BJ (cell line): Measurements from ENCODE around the gene PRND. TPM values are rescaled to one million over a fixed set of nuclear protein-coding genes. Genes with fewer than 3 reads are reported as not detected.

ENCODE experiments used
- CTCF ChIA-PET: fragments of 350-600 bp; formaldehyde crosslinking; extraction: SDS; loops from one replicate; lab custom pipeline; 2021; ENCODE audit warnings: antibody characterized with exemption, inconsistent platforms; lab: Yijun Ruan, JAX
- POLR2A ChIA-PET: fragments of 300-600 bp; sonication (Branson Sonifier 250); formaldehyde crosslinking; extraction: SDS; loops from one replicate; lab custom pipeline; 2021; ENCODE audit warnings: antibody characterized with exemption; lab: Charles Lee
- DNase-seq: peaks from one replicate; pipeline ENCODE4 v3.0.0-alpha.2; 2011; ENCODE audit warnings: low read depth
- H3K27me3 ChIP-seq: 2 replicates; pipeline ENCODE4 v1.6.0; 2011; ENCODE audit warnings: low read length; ENCODE audit not compliant: control insufficient read depth, insufficient read depth
- H3K36me3 ChIP-seq: 2 replicates; pipeline ENCODE4 v1.5.1; 2011; ENCODE audit warnings: low read length; ENCODE audit not compliant: control insufficient read depth, insufficient read depth
- H3K4me3 ChIP-seq: 2 replicates; pipeline ENCODE4 v1.5.1; 2011; ENCODE audit warnings: low read depth, mild to moderate bottlenecking, control low read depth, low read length
- polyA plus RNA-seq: library from polyadenylated mRNA; depleted of rRNA; stranded (reverse); fragments of >200 nt; gene quantifications from 2 replicates; pipeline ENCODE4 v1.2.3, GENCODE V29; 2011
- TF ChIP-seq, protein P1 (sequence below): IDR thresholded peaks from 2 replicates; pipeline ENCODE4 v1.5.1; 2011; ENCODE audit warnings: low read depth, mild to moderate bottlenecking, control low read depth, inconsistent platforms, low read length, moderate library complexity; ENCODE audit not compliant: insufficient read depth

PRND gene
- polyA plus RNA-seq, 1 experiment = not detected

GRCh38 chr20:4685923-4686221 lies 35.8 kb upstream of the PRND start:
- Histone ChIP-seq H3K27me3 (no peaks in the 10 kb centered on the region), H3K36me3 (no peaks in the 10 kb centered on the region), H3K4me3 (peak overlapping the region; percentile 79)
- TF ChIP-seq, protein P1, sequence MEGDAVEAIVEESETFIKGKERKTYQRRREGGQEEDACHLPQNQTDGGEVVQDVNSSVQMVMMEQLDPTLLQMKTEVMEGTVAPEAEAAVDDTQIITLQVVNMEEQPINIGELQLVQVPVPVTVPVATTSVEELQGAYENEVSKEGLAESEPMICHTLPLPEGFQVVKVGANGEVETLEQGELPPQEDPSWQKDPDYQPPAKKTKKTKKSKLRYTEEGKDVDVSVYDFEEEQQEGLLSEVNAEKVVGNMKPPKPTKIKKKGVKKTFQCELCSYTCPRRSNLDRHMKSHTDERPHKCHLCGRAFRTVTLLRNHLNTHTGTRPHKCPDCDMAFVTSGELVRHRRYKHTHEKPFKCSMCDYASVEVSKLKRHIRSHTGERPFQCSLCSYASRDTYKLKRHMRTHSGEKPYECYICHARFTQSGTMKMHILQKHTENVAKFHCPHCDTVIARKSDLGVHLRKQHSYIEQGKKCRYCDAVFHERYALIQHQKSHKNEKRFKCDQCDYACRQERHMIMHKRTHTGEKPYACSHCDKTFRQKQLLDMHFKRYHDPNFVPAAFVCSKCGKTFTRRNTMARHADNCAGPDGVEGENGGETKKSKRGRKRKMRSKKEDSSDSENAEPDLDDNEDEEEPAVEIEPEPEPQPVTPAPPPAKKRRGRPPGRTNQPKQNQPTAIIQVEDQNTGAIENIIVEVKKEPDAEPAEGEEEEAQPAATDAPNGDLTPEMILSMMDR = no peak
- ChIA-PET CTCF (no interaction called here), POLR2A (no interaction called here)
- no peak for DNase-seq

DNA sequence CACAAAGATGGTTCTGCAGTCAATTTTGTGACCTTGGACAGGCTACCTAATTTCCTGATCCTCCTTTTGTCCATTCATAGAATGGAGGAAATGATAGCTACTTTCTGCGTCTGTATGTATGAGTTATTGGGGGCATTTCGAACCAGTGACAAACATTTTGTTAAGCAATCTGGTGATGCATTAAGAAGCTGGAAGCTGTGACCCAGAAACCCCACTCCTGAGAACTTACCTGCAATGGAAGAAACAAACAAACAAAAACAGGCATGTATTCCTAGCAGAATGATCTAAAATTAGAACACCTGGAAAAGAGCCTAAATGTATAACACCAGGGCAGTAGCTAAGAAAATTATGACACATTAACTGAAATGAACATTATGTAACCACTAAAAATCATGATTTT lies 33.4 kb upstream of the PRND start:
- H3K27me3 ChIP-seq = no peaks in the 10 kb centered on the region
- H3K36me3 ChIP-seq = no peaks in the 10 kb centered on the region
- H3K4me3 ChIP-seq = no peak overlapping the region

GRCh38 chr20:4689220-4689619 lies 32.5 kb upstream of the PRND start:
- Histone ChIP-seq H3K27me3 (no peaks in the 10 kb centered on the region), H3K4me3 (no peak overlapping the region), H3K36me3 (no peaks in the 10 kb centered on the region)
- DNase-seq = no peak
- ChIA-PET CTCF (interaction anchor here (0.5 to 2.5 kb wide), 9 partner anchors 11 to 83 kb away, joined by 3 to 7 read pairs (median 3); no protein-coding TSS in a partner anchor), POLR2A (interaction anchor here (0.6 kb wide), 1 partner anchor 16 kb away, joined by 4 read pairs; no protein-coding TSS in a partner anchor)
- TF ChIP-seq, protein P1 = no peak

More for the DNA sequence above, 33.4 kb upstream of the PRND start:
- no peak for DNase-seq
- ChIA-PET POLR2A (no interaction called here), CTCF (interaction anchor here (1.1 to 1.9 kb wide), 3 partner anchors 10 to 82 kb away, joined by 3 to 5 read pairs (median 3); no protein-coding TSS in a partner anchor)
- TF ChIP-seq, protein P1 = no peak

DNA sequence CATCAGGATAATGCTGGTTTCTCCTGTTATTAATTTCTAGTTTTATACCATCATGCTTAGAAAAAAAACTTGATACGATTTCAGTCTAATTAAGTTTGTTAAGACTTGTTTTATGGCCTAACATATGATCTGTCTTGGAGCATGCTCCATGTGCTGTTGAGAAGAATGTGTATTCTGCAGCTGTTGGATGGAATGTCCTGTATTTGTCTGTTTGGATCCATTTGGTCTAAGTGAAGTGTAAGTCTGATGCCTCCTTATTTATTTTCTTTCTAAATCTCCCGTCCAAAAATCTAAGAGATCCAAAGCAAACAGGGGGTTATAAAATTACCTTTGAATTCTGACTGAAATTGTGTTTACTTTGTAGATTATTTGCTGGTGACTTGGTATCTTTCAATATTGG lies 30.0 kb upstream of the PRND start:
- Histone ChIP-seq H3K27me3 (no peaks in the 10 kb centered on the region), H3K36me3 (no peaks in the 10 kb centered on the region), H3K4me3 (no peak overlapping the region)
- POLR2A ChIA-PET = no interaction called here
- TF ChIP-seq, protein P1 = no peak
- DNase-seq = no peak
- CTCF ChIA-PET = no interaction called here

- TF ChIP-seq, protein P1 = no peak
- Histone ChIP-seq H3K4me3 (no peak overlapping the region), H3K36me3 (no peaks in the 10 kb centered on the region; the same call in 1 of the 2 replicates), H3K27me3 (no peaks in the 10 kb centered on the region)
- DNase-seq = no peak
- ChIA-PET POLR2A (no interaction called here), CTCF (no interaction called here)
Measured at GRCh38 chr20:4694076-4694475, 27.6 kb upstream of the PRND start.
